ENCODE measurements around the gene FSTL4.

- no peak for TF ChIP-seq CTCF (IDR thresholded peaks at IDR 0.05; ENCODE audit: low read depth, low read length, missing input control)
- no peak for TF ChIP-seq GABPA (IDR thresholded peaks at IDR 0.05 in 1 of 2, conservative IDR thresholded peaks at IDR 0.05 in 1 of 2)
- TF ChIP-seq SP1 (IDR thresholded peaks at IDR 0.05), result no peak
- no peak for TF ChIP-seq REST (IDR thresholded peaks at IDR 0.05)
- no peak for TF ChIP-seq EGR1 (IDR thresholded peaks at IDR 0.05; ENCODE audit: low read depth in 2 of 2)
- no peak for TF ChIP-seq RAD21 (IDR thresholded peaks at IDR 0.05)
These were observed 186.6 kb downstream of the FSTL4 start for GRCh38 chr5:133425764-133426163.

Measured in liver (tissue), 3 donors.